Kidney (tissue), 14 donors: ENCODE results near the gene SMAD9. TPM values are rescaled to one million over a fixed set of nuclear protein-coding genes. Genes with fewer than 3 reads are reported as not detected.
A peak's percentile ranks its signal among the peaks of the same experiment; 100 is the strongest.

Experiments used
- DNase-seq, 5 donors: peaks; one replicate each; pipeline ENCODE4 v3.0.0-alpha.2; 2013 to 2020
- FAIRE-seq: peaks from 2 replicates; lab custom pipeline; 2012; peaks lifted over from hg19 to GRCh38; lab: Jason Lieb, UNC
- H3K27ac ChIP-seq, 2 donors: one replicate each; pipeline ENCODE4 v1.7.0; 2013; ENCODE audit warnings: low read depth in 2 of 2, low read length in 2 of 2, inconsistent platforms in 1 of 2
- H3K27me3 ChIP-seq: one replicate; pipeline ENCODE4 v1.7.1; 2013; ENCODE audit warnings: low read length, inconsistent platforms; ENCODE audit not compliant: control insufficient read depth, insufficient read depth
- H3K36me3 ChIP-seq, 3 donors: one replicate each; pipeline versions ENCODE4 v1.7.0 to v1.7.1; 2013; ENCODE audit warnings: low read length in 3 of 3, control low read depth in 1 of 3, inconsistent platforms in 1 of 3; ENCODE audit not compliant: insufficient read depth in 3 of 3, control insufficient read depth in 2 of 3
- H3K4me1 ChIP-seq, 3 donors: one replicate each; pipeline versions ENCODE4 v1.7.0 to v1.7.1; 2013; ENCODE audit warnings: low read length in 3 of 3, inconsistent platforms in 1 of 3, low read depth in 1 of 3; ENCODE audit not compliant: control insufficient read depth in 2 of 3, insufficient read depth in 2 of 3
- H3K4me3 ChIP-seq, 3 donors: one replicate each; pipeline versions ENCODE4 v1.7.0 to v1.8.1; 2013; ENCODE audit warnings: low read length in 3 of 3, control low read depth in 1 of 3, inconsistent platforms in 1 of 3
- H3K9ac ChIP-seq, 3 donors: one replicate each; pipeline versions ENCODE4 v1.7.0 to v1.7.1; 2013; ENCODE audit warnings: low read length in 3 of 3, control low read depth in 1 of 3, inconsistent platforms in 1 of 3
- H3K9me3 ChIP-seq, 3 donors: one replicate each; pipeline versions ENCODE4 v1.7.0 to v1.7.1; 2013; ENCODE audit warnings: low read length in 3 of 3, control low read depth in 1 of 3, inconsistent platforms in 1 of 3; ENCODE audit not compliant: control insufficient read depth in 2 of 3, insufficient read depth in 1 of 3
- CTCF ChIP-seq: IDR thresholded peaks from 3 replicates; pipeline ENCODE4 v1.5.1; 2012; ENCODE audit warnings: mild to moderate bottlenecking, moderate library complexity, borderline replicate concordance; ENCODE audit not compliant: insufficient read depth; ENCODE audit errors: extremely low read depth
- intact Hi-C: fragments of 100-400 bp; cut with DNase I; formaldehyde crosslinking; loops from one replicate; pipeline ENCODE4 v1.11.1; 2022
- polyA plus RNA-seq: library from polyadenylated mRNA; stranded (reverse); fragments of 350-450 nt; fragmentation: Illumina TruSeq; extraction: RNeasy Lipid Tissue Mini Kit (QIAGEN cat#74804); gene quantifications from one replicate; pipeline ENCODE4 v1.2.3, GENCODE V29; 2014; ENCODE audit warnings: low read depth, low replicate concordance; ENCODE audit not compliant: insufficient read depth
- total RNA-seq: library from RNA; stranded (reverse); fragmentation: NEBNext Ultra II Directional; extraction: Animal tissue kit (Norgen Biotek cat#: 25700); gene quantifications from one replicate; pipeline ENCODE4 v1.2.1, GENCODE V29; 2021
- donor health status: control.
- donor health status: control.
- donor health status: control.
- donor health status: control.
- donor health status: control.
- donor health status: DM: yes; HTN: yes; CAD: no.
- donor health status: Normal renal cell carcinoma (clear cell type).

The SMAD9 gene
- total and polyA plus RNA-seq, 2 donors from 2014 or later: 3.5 to 13.1 TPM

GRCh38 chr13:36818804-36819738 lies 101.0 kb downstream of the SMAD9 start, which contains the start of gene RFXAP:
TSS of gene RFXAP (plus strand) at chr13:36819222. CDS start at chr13:36819358, 136 bp downstream.
- H3K9me3 ChIP-seq: no peaks in the 10 kb centered on the region
- peak; percentile 91 to 96 (median 96) for DNase-seq
- peak within 1 kb of the TSS in 1 of 2 donors; percentile 28 for H3K27ac ChIP-seq
- no peak for FAIRE-seq
- no peaks in the 10 kb centered on the region for H3K36me3 ChIP-seq
- H3K4me3 ChIP-seq: peak within 1 kb of the TSS; percentile 60 to 96 (median 96)
- intact Hi-C loops: no loop called here
- H3K27me3 ChIP-seq: no peaks in the 10 kb centered on the region
- peak within 1 kb of the TSS; percentile 60 to 82 (median 67) for H3K9ac ChIP-seq
- no peak for TF ChIP-seq CTCF
- peaks cover 0 to 16% (median 0%) of the 10 kb centered on the region in 3 donors for H3K4me1 ChIP-seq

GRCh38 chr13:36817996-36818803 lies 101.8 kb downstream of the SMAD9 start:
- Histone ChIP-seq H3K4me3 (peak overlapping the region; percentile 60 to 96 (median 96)), H3K9me3 (no peaks in the 10 kb centered on the region), H3K36me3 (no peaks in the 10 kb centered on the region), H3K9ac (peak overlapping the region in 2 of 3 donors; percentile 40 to 82), H3K27me3 (no peaks in the 10 kb centered on the region), H3K4me1 (peaks cover 0 to 16% (median 0%) of the 10 kb centered on the region in 3 donors), H3K27ac (no peak overlapping the region)
- FAIRE-seq (no peak), DNase-seq (no peak)
- intact Hi-C loops: no loop called here
- TF ChIP-seq CTCF: no peak

GRCh38 chr13:36815062-36815461 lies 105.0 kb downstream of the SMAD9 start:
- intact Hi-C loops: no loop called here
- H3K36me3 ChIP-seq: no peaks in the 10 kb centered on the region
- no peak for TF ChIP-seq CTCF
- H3K4me3 ChIP-seq: no peak overlapping the region
- FAIRE-seq (no peak), DNase-seq (no peak)
- no peaks in the 10 kb centered on the region for H3K27me3 ChIP-seq
- no peaks in the 10 kb centered on the region for H3K9me3 ChIP-seq
- H3K27ac ChIP-seq: no peak overlapping the region
- no peak overlapping the region for H3K9ac ChIP-seq
- peaks cover 0 to 7% (median 0%) of the 10 kb centered on the region in 3 donors for H3K4me1 ChIP-seq
